PFSK-1 (cell line): Measurements from ENCODE around the gene ABCC8.

Experiments
- FOXP2 ChIP-seq: optimal IDR thresholded peaks from 2 replicates; pipeline ENCODE3; 2011; ENCODE audit warnings: borderline replicate concordance, control low read depth, inconsistent platforms; ENCODE audit not compliant: insufficient read depth; ENCODE audit errors: extremely low read length, extremely low read depth
- POLR2AphosphoS5 ChIP-seq: IDR thresholded peaks from 2 replicates; pipeline ENCODE4 v1.6.1; 2012; ENCODE audit warnings: low read depth, mild to moderate bottlenecking, control low read depth, low read length, moderate library complexity
- SIN3A ChIP-seq: IDR thresholded peaks from 2 replicates; pipeline ENCODE4 v1.6.1; 2012; ENCODE audit warnings: mild to moderate bottlenecking, low read length, moderate library complexity, borderline replicate concordance; ENCODE audit not compliant: insufficient read depth
- TAF1 ChIP-seq: IDR thresholded peaks from 2 replicates; pipeline ENCODE4 v1.6.1; 2012; ENCODE audit warnings: low read length, control low read depth, borderline replicate concordance; ENCODE audit not compliant: insufficient read depth
- TF ChIP-seq, protein P1 (sequence below), 2 experiments: IDR thresholded peaks; 2 replicates each; pipeline versions ENCODE4 v1.6.1 to v1.8.0; 2011 to 2012; ENCODE audit warnings: low read depth in 2 of 2, low read length in 2 of 2, control low read depth in 1 of 2, inconsistent platforms in 1 of 2, mild to moderate bottlenecking in 1 of 2, moderate library complexity in 1 of 2; ENCODE audit not compliant: insufficient read depth in 1 of 2

DNA sequence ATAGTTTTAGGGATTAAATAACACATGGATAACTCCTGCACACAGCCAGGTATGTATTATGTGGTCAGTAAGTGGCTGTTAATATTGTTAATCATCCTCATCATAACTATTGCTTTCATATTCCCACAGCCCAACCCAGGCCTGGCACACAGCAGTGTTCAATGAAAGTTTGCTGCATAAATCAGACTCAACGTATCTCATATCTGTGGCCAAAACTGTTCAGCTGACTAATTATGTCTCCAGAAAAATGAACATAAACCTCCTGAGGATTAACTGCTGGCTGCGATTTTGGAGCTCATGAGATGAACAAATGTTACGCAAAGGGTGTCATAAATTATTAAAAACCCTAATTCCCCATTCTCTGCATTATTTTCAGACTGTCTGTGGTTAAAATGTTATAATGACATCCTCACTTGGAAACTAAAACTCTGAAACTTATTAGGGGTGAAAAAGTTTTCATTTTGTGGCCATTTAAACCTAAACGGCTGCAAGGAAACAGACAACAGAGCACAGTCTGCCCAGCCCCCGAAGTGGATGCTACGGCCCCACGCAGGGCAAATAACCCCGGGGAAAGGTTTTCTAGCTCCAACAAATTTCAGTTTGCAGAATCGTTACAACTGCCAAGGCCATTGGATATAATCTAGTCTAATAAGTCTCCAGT lies 17.3 kb downstream of the ABCC8 start:
- TF ChIP-seq POLR2AphosphoS5 (no peak), SIN3A (no peak), TAF1 (no peak), FOXP2 (no peak)
- TF ChIP-seq, protein P1, sequence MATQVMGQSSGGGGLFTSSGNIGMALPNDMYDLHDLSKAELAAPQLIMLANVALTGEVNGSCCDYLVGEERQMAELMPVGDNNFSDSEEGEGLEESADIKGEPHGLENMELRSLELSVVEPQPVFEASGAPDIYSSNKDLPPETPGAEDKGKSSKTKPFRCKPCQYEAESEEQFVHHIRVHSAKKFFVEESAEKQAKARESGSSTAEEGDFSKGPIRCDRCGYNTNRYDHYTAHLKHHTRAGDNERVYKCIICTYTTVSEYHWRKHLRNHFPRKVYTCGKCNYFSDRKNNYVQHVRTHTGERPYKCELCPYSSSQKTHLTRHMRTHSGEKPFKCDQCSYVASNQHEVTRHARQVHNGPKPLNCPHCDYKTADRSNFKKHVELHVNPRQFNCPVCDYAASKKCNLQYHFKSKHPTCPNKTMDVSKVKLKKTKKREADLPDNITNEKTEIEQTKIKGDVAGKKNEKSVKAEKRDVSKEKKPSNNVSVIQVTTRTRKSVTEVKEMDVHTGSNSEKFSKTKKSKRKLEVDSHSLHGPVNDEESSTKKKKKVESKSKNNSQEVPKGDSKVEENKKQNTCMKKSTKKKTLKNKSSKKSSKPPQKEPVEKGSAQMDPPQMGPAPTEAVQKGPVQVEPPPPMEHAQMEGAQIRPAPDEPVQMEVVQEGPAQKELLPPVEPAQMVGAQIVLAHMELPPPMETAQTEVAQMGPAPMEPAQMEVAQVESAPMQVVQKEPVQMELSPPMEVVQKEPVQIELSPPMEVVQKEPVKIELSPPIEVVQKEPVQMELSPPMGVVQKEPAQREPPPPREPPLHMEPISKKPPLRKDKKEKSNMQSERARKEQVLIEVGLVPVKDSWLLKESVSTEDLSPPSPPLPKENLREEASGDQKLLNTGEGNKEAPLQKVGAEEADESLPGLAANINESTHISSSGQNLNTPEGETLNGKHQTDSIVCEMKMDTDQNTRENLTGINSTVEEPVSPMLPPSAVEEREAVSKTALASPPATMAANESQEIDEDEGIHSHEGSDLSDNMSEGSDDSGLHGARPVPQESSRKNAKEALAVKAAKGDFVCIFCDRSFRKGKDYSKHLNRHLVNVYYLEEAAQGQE (IDR thresholded peaks at IDR 0.05; ENCODE audit: insufficient read depth in 1 of 2, low read depth in 2 of 2, low read length in 2 of 2): no peak
